WTC11 (cell line): ENCODE data around the gene TEKT5. TPM values are rescaled to one million over a fixed set of nuclear protein-coding genes. Genes with fewer than 3 reads are reported as not detected.

Experiments
- ATAC-seq: fragments of 200-7000 bp; cut with Tn5 transposase; 2 replicates; pipeline ENCODE4 v1.10.0; 2021; ENCODE audit warnings: mild to moderate bottlenecking, moderate library complexity
- CTCF ChIA-PET: fragments of 300-600 bp; sonication (Branson Sonifier 250); formaldehyde crosslinking; loops from one replicate; lab custom pipeline; 2021; ENCODE audit warnings: antibody characterized with exemption; lab: Charles Lee
- POLR2A ChIA-PET: fragments of 350-600 bp; sonication (Branson Sonifier 250); formaldehyde crosslinking; loops from one replicate; lab custom pipeline; 2021; ENCODE audit warnings: antibody characterized with exemption; lab: Charles Lee
- DNase-seq: peaks from one replicate; pipeline ENCODE4 v3.0.0; 2021; ENCODE audit warnings: low spot score
- H3K27ac Mint-ChIP-seq: 2 replicates; pipeline ENCODE4 v1.8.0; 2021; ENCODE audit warnings: mixed read lengths
- H3K27me3 Mint-ChIP-seq: 2 replicates; pipeline ENCODE4 v1.8.0; 2021; ENCODE audit warnings: low read depth, mild to moderate bottlenecking, moderate library complexity, mixed read lengths
- H3K36me3 Mint-ChIP-seq: 2 replicates; pipeline ENCODE4 v1.8.0; 2021; ENCODE audit warnings: mixed read lengths
- H3K4me1 Mint-ChIP-seq: 2 replicates; pipeline ENCODE4 v1.8.0; 2022; ENCODE audit warnings: mixed read lengths
- H3K4me3 Mint-ChIP-seq: 2 replicates; pipeline ENCODE4 v1.8.0; 2021; ENCODE audit warnings: mild to moderate bottlenecking, moderate library complexity, mixed read lengths
- H3K9me3 Mint-ChIP-seq: 2 replicates; pipeline ENCODE4 v1.8.0; 2021; ENCODE audit warnings: mixed read lengths
- ATF6 ChIP-seq: sonication (generic); formaldehyde crosslinking; IDR thresholded peaks from 2 replicates; pipeline ENCODE4 v1.8.1; 2023; ENCODE audit warnings: mild to moderate bottlenecking, missing genetic modification reagents
- CDX4 ChIP-seq: fragments of 250-450 bp; sonication (Bioruptor Pico); IDR thresholded peaks from 2 replicates; pipeline ENCODE4 v1.9.0; 2021; ENCODE audit warnings: moderate library complexity, mild to moderate bottlenecking, inconsistent platforms, borderline replicate concordance
- FOXJ3 ChIP-seq: sonication (generic); formaldehyde crosslinking; IDR thresholded peaks from 2 replicates; pipeline ENCODE4 v1.9.0; 2021; ENCODE audit warnings: missing genetic modification reagents, mild to moderate bottlenecking, borderline replicate concordance
- GRHL2 ChIP-seq: fragments of 250-450 bp; sonication (Bioruptor Pico); IDR thresholded peaks from 2 replicates; pipeline ENCODE4 v1.8.0; 2022; ENCODE audit warnings: mild to moderate bottlenecking, moderate library complexity; ENCODE audit not compliant: insufficient replicate concordance, severe bottlenecking
- JUN ChIP-seq: sonication (generic); formaldehyde crosslinking; IDR thresholded peaks from 2 replicates; pipeline ENCODE4 v1.8.0; 2023; ENCODE audit warnings: mild to moderate bottlenecking, missing genetic modification reagents
- MLX ChIP-seq: sonication (generic); formaldehyde crosslinking; IDR thresholded peaks from 2 replicates; pipeline ENCODE4 v1.8.1; 2023; ENCODE audit warnings: mild to moderate bottlenecking, missing genetic modification reagents, moderate library complexity
- ZNF121 ChIP-seq: sonication (generic); formaldehyde crosslinking; IDR thresholded peaks from 2 replicates; pipeline ENCODE4 v1.8.0; 2023; ENCODE audit warnings: missing genetic modification reagents
- ZNF219 ChIP-seq: sonication (generic); formaldehyde crosslinking; IDR thresholded peaks from 2 replicates; pipeline ENCODE4 v1.8.0; 2023; ENCODE audit warnings: missing genetic modification reagents, mild to moderate bottlenecking, borderline replicate concordance
- ZNF232 ChIP-seq: sonication (generic); formaldehyde crosslinking; IDR thresholded peaks from 2 replicates; pipeline ENCODE4 v1.8.0; 2022; ENCODE audit warnings: mild to moderate bottlenecking, missing genetic modification reagents
- total RNA-seq: library from RNA; stranded (reverse); gene quantifications from 3 replicates; pipeline ENCODE4 v1.2.3, GENCODE V29; 2021
- TF ChIP-seq, protein P1 (sequence below): fragments of 250-450 bp; sonication (Bioruptor Pico); IDR thresholded peaks from 2 replicates; pipeline ENCODE4 v1.9.0; 2021; ENCODE audit warnings: mild to moderate bottlenecking
- TF ChIP-seq, protein P2 (sequence below): sonication (generic); formaldehyde crosslinking; IDR thresholded peaks from 2 replicates; pipeline ENCODE4 v1.8.1; 2022; ENCODE audit warnings: missing genetic modification reagents, borderline replicate concordance
- TF ChIP-seq, protein P3 (sequence below): sonication (generic); formaldehyde crosslinking; IDR thresholded peaks from 2 replicates; pipeline ENCODE4 v1.8.0; 2022; ENCODE audit warnings: mild to moderate bottlenecking, missing genetic modification reagents
- TF ChIP-seq, protein P4 (sequence below): fragments of 250-450 bp; sonication (Bioruptor Pico); conservative IDR thresholded peaks from 2 replicates; pipeline ENCODE4 v1.9.0; 2021; ENCODE audit warnings: mild to moderate bottlenecking

Gene TEKT5
- total RNA-seq, 1 experiment from 2014 or later: 1.1 TPM

GRCh38 chr16:10657925-10658324 is 36.8 kb downstream of the TEKT5 start:
- no peak for ATAC-seq
- CTCF ChIA-PET: no interaction called here
- Mint-ChIP-seq H3K9me3 (peaks cover 22% of the 10 kb centered on the region), H3K4me3 (no peak overlapping the region), H3K4me1 (peaks cover 13% of the 10 kb centered on the region), H3K27me3 (peaks cover 9% of the 10 kb centered on the region), H3K27ac (no peak overlapping the region), H3K36me3 (peaks cover 14% of the 10 kb centered on the region)
- DNase-seq: no peak
- POLR2A ChIA-PET: no interaction called here
- no peak for TF ChIP-seq ZNF232 (CRISPR knock-in tag)
- no peak for TF ChIP-seq ZNF219
- TF ChIP-seq GRHL2 (CRISPR knock-in tag): no peak
- TF ChIP-seq, protein P1, sequence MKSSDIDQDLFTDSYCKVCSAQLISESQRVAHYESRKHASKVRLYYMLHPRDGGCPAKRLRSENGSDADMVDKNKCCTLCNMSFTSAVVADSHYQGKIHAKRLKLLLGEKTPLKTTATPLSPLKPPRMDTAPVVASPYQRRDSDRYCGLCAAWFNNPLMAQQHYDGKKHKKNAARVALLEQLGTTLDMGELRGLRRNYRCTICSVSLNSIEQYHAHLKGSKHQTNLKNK (CRISPR knock-in tag): no peak
- TF ChIP-seq FOXJ3 (CRISPR knock-in tag): no peak
- TF ChIP-seq, protein P2, sequence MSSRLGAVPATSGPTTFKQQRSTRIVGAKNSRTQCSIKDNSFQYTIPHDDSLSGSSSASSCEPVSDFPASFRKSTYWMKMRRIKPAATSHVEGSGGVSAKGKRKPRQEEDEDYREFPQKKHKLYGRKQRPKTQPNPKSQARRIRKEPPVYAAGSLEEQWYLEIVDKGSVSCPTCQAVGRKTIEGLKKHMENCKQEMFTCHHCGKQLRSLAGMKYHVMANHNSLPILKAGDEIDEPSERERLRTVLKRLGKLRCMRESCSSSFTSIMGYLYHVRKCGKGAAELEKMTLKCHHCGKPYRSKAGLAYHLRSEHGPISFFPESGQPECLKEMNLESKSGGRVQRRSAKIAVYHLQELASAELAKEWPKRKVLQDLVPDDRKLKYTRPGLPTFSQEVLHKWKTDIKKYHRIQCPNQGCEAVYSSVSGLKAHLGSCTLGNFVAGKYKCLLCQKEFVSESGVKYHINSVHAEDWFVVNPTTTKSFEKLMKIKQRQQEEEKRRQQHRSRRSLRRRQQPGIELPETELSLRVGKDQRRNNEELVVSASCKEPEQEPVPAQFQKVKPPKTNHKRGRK (CRISPR knock-in tag): no peak
- TF ChIP-seq, all 79 proteins: peak for 0

DNA sequence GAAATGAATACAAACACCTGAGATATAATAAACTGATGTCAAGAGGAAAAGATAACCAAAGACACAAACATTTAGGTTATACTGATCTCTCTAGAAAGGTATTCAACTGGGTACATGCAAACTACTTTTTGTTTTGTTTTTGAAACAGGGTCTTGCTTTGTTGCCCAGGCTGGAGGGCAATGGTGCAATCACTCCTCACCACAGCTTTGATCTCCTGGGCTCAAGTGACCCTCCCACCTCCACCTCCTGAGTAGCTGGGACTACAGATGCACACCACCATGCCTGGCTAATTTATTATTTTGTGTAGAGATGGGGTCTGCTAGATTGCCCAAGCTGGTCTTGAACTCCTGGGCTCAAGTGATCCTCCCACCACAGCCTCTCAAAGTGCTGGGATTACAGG is 38.1 kb downstream of the TEKT5 start:
- Mint-ChIP-seq H3K27me3 (no peaks in the 10 kb centered on the region), H3K4me3 (no peak overlapping the region), H3K9me3 (peaks cover 8% of the 10 kb centered on the region), H3K27ac (no peak overlapping the region), H3K36me3 (peaks cover 2% of the 10 kb centered on the region), H3K4me1 (peaks cover 13% of the 10 kb centered on the region)
- POLR2A ChIA-PET: no interaction called here
- DNase-seq (no peak), ATAC-seq (no peak)
- TF ChIP-seq MLX (no peak), CDX4 (CRISPR knock-in tag) (no peak)
- CTCF ChIA-PET: interaction anchor here (1.1 kb wide), 1 partner anchor 80 kb away, joined by 3 read pairs; no protein-coding TSS in a partner anchor

- H3K9me3 Mint-ChIP-seq: peaks cover 4% of the 10 kb centered on the region; the same call in 1 of the 2 replicates
- H3K4me1 Mint-ChIP-seq: peaks cover 3% of the 10 kb centered on the region; the same call in 1 of the 2 replicates
- CTCF ChIA-PET: no interaction called here
- ATAC-seq (no peak), DNase-seq (no peak)
- H3K4me3 Mint-ChIP-seq: no peak overlapping the region
- no peaks in the 10 kb centered on the region for H3K27me3 Mint-ChIP-seq
- H3K36me3 Mint-ChIP-seq: no peaks in the 10 kb centered on the region
- no peak overlapping the region for H3K27ac Mint-ChIP-seq
- TF ChIP-seq ATF6 (CRISPR knock-in tag): no peak
- TF ChIP-seq JUN (CRISPR knock-in tag): no peak
- TF ChIP-seq, protein P3, sequence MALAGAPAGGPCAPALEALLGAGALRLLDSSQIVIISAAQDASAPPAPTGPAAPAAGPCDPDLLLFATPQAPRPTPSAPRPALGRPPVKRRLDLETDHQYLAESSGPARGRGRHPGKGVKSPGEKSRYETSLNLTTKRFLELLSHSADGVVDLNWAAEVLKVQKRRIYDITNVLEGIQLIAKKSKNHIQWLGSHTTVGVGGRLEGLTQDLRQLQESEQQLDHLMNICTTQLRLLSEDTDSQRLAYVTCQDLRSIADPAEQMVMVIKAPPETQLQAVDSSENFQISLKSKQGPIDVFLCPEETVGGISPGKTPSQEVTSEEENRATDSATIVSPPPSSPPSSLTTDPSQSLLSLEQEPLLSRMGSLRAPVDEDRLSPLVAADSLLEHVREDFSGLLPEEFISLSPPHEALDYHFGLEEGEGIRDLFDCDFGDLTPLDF (CRISPR knock-in tag): no peak
- TF ChIP-seq, protein P4, sequence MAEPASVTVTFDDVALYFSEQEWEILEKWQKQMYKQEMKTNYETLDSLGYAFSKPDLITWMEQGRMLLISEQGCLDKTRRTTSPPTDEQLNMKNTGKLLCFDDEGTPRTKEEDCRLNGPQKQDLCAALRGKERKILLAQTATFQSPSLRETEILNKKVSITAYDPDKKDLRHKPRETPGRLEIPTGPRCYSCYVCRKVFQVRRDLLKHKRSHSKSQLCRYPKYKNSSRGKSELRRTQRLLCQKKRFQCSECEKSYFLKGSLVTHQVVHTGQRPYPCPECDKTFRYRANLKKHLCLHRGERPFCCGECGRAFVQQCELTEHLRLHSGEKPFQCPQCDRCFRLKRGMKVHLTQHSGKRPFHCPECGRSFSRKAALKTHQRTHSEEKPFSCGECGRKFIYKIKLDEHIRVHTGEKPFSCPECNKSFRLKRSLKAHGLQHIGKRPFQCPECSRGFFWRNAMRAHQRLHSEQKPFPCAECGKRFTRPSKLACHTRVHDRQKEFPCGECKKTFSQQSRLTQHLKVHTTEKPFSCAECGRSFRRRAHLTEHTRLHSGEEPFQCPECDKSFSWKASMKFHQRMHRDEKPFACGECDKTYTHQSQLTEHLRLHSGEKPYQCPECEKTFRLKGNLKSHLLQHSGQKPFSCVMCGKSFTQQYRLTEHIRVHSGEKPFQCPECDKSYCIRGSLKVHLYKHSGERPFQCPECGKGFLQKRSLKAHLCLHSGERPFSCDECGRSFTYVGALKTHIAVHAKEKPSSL (CRISPR knock-in tag): no peak
- TF ChIP-seq ZNF121: no peak
- TF ChIP-seq, all 79 proteins: peak for 0
- POLR2A ChIA-PET: interaction anchor here (0.5 kb wide), 1 partner anchor 1240 kb away, joined by 4 read pairs; no protein-coding TSS in a partner anchor
These were observed 39.2 kb downstream of the TEKT5 start for GRCh38 chr16:10655415-10655977.
